Measurements from ENCODE around the gene SPIN3.

SPIN3 gene

DNA sequence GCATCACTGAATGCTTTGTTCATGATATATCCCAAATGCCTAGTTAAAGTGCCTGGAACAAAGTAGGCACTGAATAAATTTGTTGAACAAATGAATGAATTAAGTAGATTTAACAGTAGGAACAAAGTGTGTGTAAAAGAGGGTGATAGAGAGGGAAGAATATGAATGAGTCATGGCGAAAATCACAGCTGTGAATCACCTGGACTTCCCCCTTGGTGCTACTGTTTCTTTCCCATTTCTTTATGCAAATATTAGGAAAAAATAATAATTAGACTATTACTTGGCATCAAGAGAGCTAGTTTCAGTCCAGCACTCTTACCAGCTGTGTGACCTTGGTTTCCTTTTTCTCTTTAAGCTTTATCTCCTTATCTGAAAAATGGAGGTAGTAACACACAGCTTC lies 9.2 kb downstream of the SPIN3 start (continued):
- TF ChIP-seq ZNF70 (CRISPR knock-in tag; IDR thresholded peaks at IDR 0.05) (no peak), TCF4 (CRISPR knock-in tag; IDR thresholded peaks at IDR 0.05; ENCODE audit: borderline replicate concordance) (no peak)
- TF ChIP-seq, protein P1, sequence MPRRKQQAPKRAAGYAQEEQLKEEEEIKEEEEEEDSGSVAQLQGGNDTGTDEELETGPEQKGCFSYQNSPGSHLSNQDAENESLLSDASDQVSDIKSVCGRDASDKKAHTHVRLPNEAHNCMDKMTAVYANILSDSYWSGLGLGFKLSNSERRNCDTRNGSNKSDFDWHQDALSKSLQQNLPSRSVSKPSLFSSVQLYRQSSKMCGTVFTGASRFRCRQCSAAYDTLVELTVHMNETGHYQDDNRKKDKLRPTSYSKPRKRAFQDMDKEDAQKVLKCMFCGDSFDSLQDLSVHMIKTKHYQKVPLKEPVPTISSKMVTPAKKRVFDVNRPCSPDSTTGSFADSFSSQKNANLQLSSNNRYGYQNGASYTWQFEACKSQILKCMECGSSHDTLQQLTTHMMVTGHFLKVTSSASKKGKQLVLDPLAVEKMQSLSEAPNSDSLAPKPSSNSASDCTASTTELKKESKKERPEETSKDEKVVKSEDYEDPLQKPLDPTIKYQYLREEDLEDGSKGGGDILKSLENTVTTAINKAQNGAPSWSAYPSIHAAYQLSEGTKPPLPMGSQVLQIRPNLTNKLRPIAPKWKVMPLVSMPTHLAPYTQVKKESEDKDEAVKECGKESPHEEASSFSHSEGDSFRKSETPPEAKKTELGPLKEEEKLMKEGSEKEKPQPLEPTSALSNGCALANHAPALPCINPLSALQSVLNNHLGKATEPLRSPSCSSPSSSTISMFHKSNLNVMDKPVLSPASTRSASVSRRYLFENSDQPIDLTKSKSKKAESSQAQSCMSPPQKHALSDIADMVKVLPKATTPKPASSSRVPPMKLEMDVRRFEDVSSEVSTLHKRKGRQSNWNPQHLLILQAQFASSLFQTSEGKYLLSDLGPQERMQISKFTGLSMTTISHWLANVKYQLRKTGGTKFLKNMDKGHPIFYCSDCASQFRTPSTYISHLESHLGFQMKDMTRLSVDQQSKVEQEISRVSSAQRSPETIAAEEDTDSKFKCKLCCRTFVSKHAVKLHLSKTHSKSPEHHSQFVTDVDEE (CRISPR knock-in tag; IDR thresholded peaks at IDR 0.05): no peak

DNA sequence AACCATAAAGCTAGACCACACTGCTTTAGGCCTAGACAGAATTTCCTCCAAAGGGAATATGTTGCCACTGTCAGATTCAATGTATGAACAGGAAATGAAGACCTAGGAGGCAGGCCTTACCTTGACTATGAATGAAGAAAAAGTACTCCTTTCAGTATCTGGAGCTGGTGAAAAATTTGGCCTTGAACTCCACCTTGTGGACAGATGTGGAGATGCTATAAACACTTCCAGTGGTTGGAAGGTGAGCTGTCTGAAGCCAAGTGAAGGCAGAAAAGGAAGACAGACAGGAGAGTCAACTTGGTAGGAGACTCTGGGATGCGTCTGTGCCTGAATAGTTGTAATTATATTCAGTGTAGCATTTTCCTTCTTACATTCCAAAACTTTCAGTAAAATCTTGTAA lies 17.2 kb downstream of the SPIN3 start:
- peak; percentile 96 for ATAC-seq
- TF ChIP-seq, protein P2, sequence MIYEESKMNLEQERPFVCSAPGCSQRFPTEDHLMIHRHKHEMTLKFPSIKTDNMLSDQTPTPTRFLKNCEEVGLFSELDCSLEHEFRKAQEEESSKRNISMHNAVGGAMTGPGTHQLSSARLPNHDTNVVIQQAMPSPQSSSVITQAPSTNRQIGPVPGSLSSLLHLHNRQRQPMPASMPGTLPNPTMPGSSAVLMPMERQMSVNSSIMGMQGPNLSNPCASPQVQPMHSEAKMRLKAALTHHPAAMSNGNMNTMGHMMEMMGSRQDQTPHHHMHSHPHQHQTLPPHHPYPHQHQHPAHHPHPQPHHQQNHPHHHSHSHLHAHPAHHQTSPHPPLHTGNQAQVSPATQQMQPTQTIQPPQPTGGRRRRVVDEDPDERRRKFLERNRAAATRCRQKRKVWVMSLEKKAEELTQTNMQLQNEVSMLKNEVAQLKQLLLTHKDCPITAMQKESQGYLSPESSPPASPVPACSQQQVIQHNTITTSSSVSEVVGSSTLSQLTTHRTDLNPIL (CRISPR knock-in tag; IDR thresholded peaks at IDR 0.05; ENCODE audit: low read depth): no peak
- no peak for TF ChIP-seq OSR1 (CRISPR knock-in tag; IDR thresholded peaks at IDR 0.05)
- TF ChIP-seq GLIS3 (CRISPR knock-in tag; IDR thresholded peaks at IDR 0.05): no peak
- TF ChIP-seq SNAI2 (CRISPR knock-in tag; IDR thresholded peaks at IDR 0.05): no peak
- TF ChIP-seq PPARA (CRISPR knock-in tag; IDR thresholded peaks at IDR 0.05; ENCODE audit: borderline replicate concordance): no peak
- TF ChIP-seq ZC3H10 (CRISPR knock-in tag; IDR thresholded peaks at IDR 0.05): no peak
- TF ChIP-seq BACH2 (CRISPR knock-in tag; IDR thresholded peaks at IDR 0.05; ENCODE audit: borderline replicate concordance): no peak
- TF ChIP-seq PATZ1 (CRISPR knock-in tag; IDR thresholded peaks at IDR 0.05; ENCODE audit: borderline replicate concordance): no peak
- TF ChIP-seq ZNF70 (CRISPR knock-in tag; IDR thresholded peaks at IDR 0.05): no peak
- TF ChIP-seq POU6F1 (CRISPR knock-in tag; IDR thresholded peaks at IDR 0.05; ENCODE audit: borderline replicate concordance, low read depth): no peak
- TF ChIP-seq CSDC2 (CRISPR knock-in tag; IDR thresholded peaks at IDR 0.05): no peak
- no peak for TF ChIP-seq ESRRG (CRISPR knock-in tag; IDR thresholded peaks at IDR 0.05)
- TF ChIP-seq ZNF8 (CRISPR knock-in tag; IDR thresholded peaks at IDR 0.05): no peak
- TF ChIP-seq RARB (CRISPR knock-in tag; IDR thresholded peaks at IDR 0.05): no peak
- no peak for TF ChIP-seq ZNF565 (CRISPR knock-in tag; conservative IDR thresholded peaks at IDR 0.05; ENCODE audit: low read depth)
- TF ChIP-seq TOX (CRISPR knock-in tag; IDR thresholded peaks at IDR 0.05; ENCODE audit: borderline replicate concordance): no peak
- TF ChIP-seq ISL1 (CRISPR knock-in tag; IDR thresholded peaks at IDR 0.05): no peak
- TF ChIP-seq, protein P1 (CRISPR knock-in tag; IDR thresholded peaks at IDR 0.05): no peak
- no peak for TF ChIP-seq ZFP3 (CRISPR knock-in tag; IDR thresholded peaks at IDR 0.05)
- TF ChIP-seq ZFP30 (CRISPR knock-in tag; IDR thresholded peaks at IDR 0.05): no peak

- no peak for TF ChIP-seq POU6F1 (CRISPR knock-in tag; IDR thresholded peaks at IDR 0.05; ENCODE audit: borderline replicate concordance, low read depth)
- TF ChIP-seq, protein P1 (CRISPR knock-in tag; IDR thresholded peaks at IDR 0.05): no peak
- peak; percentile 62 for ATAC-seq
Observed at GRCh38 chrX:56975611-56976010, 19.7 kb downstream of the SPIN3 start.
